ENCODE data around the gene ITSN2.
"Not testable (repeated sequence)": the region's sequence is repeated elsewhere in the genome, so short reads cannot be mapped to it uniquely, and the experiment has no call there.

The ITSN2 gene

GRCh38 chr2:24350826-24351626 is 9.3 kb downstream of the ITSN2 start:
- DNase-seq (ENCODE audit: low spot score), result no peak
- in situ Hi-C loops (cut with MboI; ENCODE audit: low sequenced_read_pairs, unreplicated experiment), result no loop called here
- no peak for TF ChIP-seq CTCF (IDR thresholded peaks at IDR 0.05; ENCODE audit: borderline replicate concordance, control extremely low read depth, extremely low read depth, insufficient read depth, missing control alignments)

- in situ Hi-C loops (cut with MboI; ENCODE audit: low sequenced_read_pairs, unreplicated experiment), result no loop called here
- no peak for DNase-seq (ENCODE audit: low spot score)
- TF ChIP-seq CTCF (IDR thresholded peaks at IDR 0.05; ENCODE audit: borderline replicate concordance, control extremely low read depth, extremely low read depth, insufficient read depth, missing control alignments), result no peak
Observed at GRCh38 chr2:24349097-24349496, 11.2 kb downstream of the ITSN2 start.

GRCh38 chr2:24345937-24346336 is 14.4 kb downstream of the ITSN2 start:
- no peak for TF ChIP-seq CTCF (IDR thresholded peaks at IDR 0.05; ENCODE audit: borderline replicate concordance, control extremely low read depth, extremely low read depth, insufficient read depth, missing control alignments)
- in situ Hi-C loops (cut with MboI; ENCODE audit: low sequenced_read_pairs, unreplicated experiment), result no loop called here
- no peak for DNase-seq (ENCODE audit: low spot score)

GRCh38 chr2:24343225-24343882 is 17.0 kb downstream of the ITSN2 start:
- in situ Hi-C loops (cut with MboI; ENCODE audit: low sequenced_read_pairs, unreplicated experiment), result no loop called here

GRCh38 chr2:24342110-24342910 is 18.0 kb downstream of the ITSN2 start:
- in situ Hi-C loops (cut with MboI; ENCODE audit: low sequenced_read_pairs, unreplicated experiment), result no loop called here
- no peak for TF ChIP-seq CTCF (IDR thresholded peaks at IDR 0.05; ENCODE audit: borderline replicate concordance, control extremely low read depth, extremely low read depth, insufficient read depth, missing control alignments)
- DNase-seq (ENCODE audit: low spot score), result no peak

More at GRCh38 chr2:24343225-24343882, 17.0 kb downstream of the ITSN2 start:
- no peak for DNase-seq (ENCODE audit: low spot score)
- TF ChIP-seq CTCF (IDR thresholded peaks at IDR 0.05; ENCODE audit: borderline replicate concordance, control extremely low read depth, extremely low read depth, insufficient read depth, missing control alignments), result no peak

GRCh38 chr2:24339856-24340262 is 20.5 kb downstream of the ITSN2 start:
- DNase-seq (ENCODE audit: low spot score), result no peak
- no peak for TF ChIP-seq CTCF (IDR thresholded peaks at IDR 0.05; ENCODE audit: borderline replicate concordance, control extremely low read depth, extremely low read depth, insufficient read depth, missing control alignments)
- in situ Hi-C loops (cut with MboI; ENCODE audit: low sequenced_read_pairs, unreplicated experiment), result no loop called here

- in situ Hi-C loops (cut with MboI; ENCODE audit: low sequenced_read_pairs, unreplicated experiment); DNase-seq (ENCODE audit: low spot score): not testable (repeated sequence)
Observed at GRCh38 chr2:24339098-24339497, 21.2 kb downstream of the ITSN2 start.
